HepG2 (cell line): ENCODE data around the gene ARL10. TPM values are rescaled to one million over a fixed set of nuclear protein-coding genes. Genes with fewer than 3 reads are reported as not detected.
A peak's percentile ranks its signal among the peaks of the same experiment; 100 is the strongest.

ENCODE experiments used
- GABPB1 ChIP-seq: IDR thresholded peaks from 2 replicates; pipeline ENCODE4 v1.6.1; 2016; ENCODE audit warnings: mild to moderate bottlenecking, missing genetic modification reagents, moderate library complexity, missing compliant biosample characterization
- IRX3 ChIP-seq: sonication (generic); formaldehyde crosslinking; IDR thresholded peaks from 2 replicates; pipeline ENCODE4 v1.8.1; 2023; ENCODE audit warnings: mild to moderate bottlenecking, low read depth, missing genetic modification reagents, borderline replicate concordance
- MXD4 ChIP-seq: IDR thresholded peaks from 2 replicates; pipeline ENCODE4 v1.6.1; 2016; ENCODE audit warnings: mild to moderate bottlenecking, missing biosample characterization, missing genetic modification reagents
- NAIF1 ChIP-seq: sonication (generic); formaldehyde crosslinking; IDR thresholded peaks from 2 replicates; pipeline ENCODE4 v1.5.0; 2020; ENCODE audit warnings: mild to moderate bottlenecking, missing genetic modification reagents, borderline replicate concordance
- NFKB2 ChIP-seq: sonication (generic); formaldehyde crosslinking; IDR thresholded peaks from 2 replicates; pipeline ENCODE4 v1.4.0; 2020; ENCODE audit warnings: missing genetic modification reagents, borderline replicate concordance
- PHF5A ChIP-seq: IDR thresholded peaks from one replicate; pipeline ENCODE4 v1.6.1; 2018; ENCODE audit warnings: low read depth, missing genetic modification reagents; ENCODE audit not compliant: unreplicated experiment
- RCOR2 ChIP-seq: IDR thresholded peaks from 2 replicates; pipeline ENCODE4 v1.6.1; 2016; ENCODE audit warnings: missing biosample characterization, missing genetic modification reagents
- RFXAP ChIP-seq: sonication (generic); formaldehyde crosslinking; IDR thresholded peaks from 2 replicates; pipeline ENCODE4 v1.4.0; 2020; ENCODE audit warnings: missing genetic modification reagents, borderline replicate concordance
- RNF2 ChIP-seq: fragments of 450-650 bp; conservative IDR thresholded peaks from 2 replicates; pipeline ENCODE4 v1.6.1; 2016; ENCODE audit warnings: low read depth
- TRIM24 ChIP-seq: sonication (generic); formaldehyde crosslinking; IDR thresholded peaks from 2 replicates; pipeline ENCODE4 v1.8.0; 2022; ENCODE audit warnings: mild to moderate bottlenecking, missing genetic modification reagents
- ZBTB38 ChIP-seq: sonication (generic); formaldehyde crosslinking; IDR thresholded peaks from 2 replicates; pipeline ENCODE4 v1.5.1; 2020; ENCODE audit warnings: mild to moderate bottlenecking, missing genetic modification reagents
- ZNF143 ChIP-seq: sonication (generic); formaldehyde crosslinking; IDR thresholded peaks from 2 replicates; pipeline ENCODE4 v1.4.0; 2020; ENCODE audit warnings: missing genetic modification reagents
- ZNF17 ChIP-seq: sonication (generic); formaldehyde crosslinking; IDR thresholded peaks from 2 replicates; pipeline ENCODE4 v1.5.0; 2020; ENCODE audit warnings: mild to moderate bottlenecking, missing genetic modification reagents
- ZNF839 ChIP-seq: sonication (generic); formaldehyde crosslinking; IDR thresholded peaks from 2 replicates; pipeline ENCODE4 v1.4.0; 2020; ENCODE audit warnings: missing genetic modification reagents, mild to moderate bottlenecking, borderline replicate concordance
- ZSCAN31 ChIP-seq: sonication (generic); formaldehyde crosslinking; IDR thresholded peaks from 2 replicates; pipeline ENCODE4 v1.5.0; 2020; ENCODE audit warnings: low read depth, mild to moderate bottlenecking, missing genetic modification reagents
- polyA plus RNA-seq, 8 experiments: library from polyadenylated mRNA; depleted of rRNA in 3 of 8; stranded (reverse) in 7 of 8; unstranded in 1 of 8; fragments of >200 nt; fragmentation: Illumina TruSeq in 4 of 8; extraction: Trizol in 4 of 8; gene quantifications; 2 replicates each; pipeline versions ENCODE4 v1.2.1 to v1.2.3, GENCODE V29; 2011 to 2016; ENCODE audit warnings: low read depth in 4 of 8, missing spikeins in 1 of 8, mixed read lengths in 1 of 8; ENCODE audit not compliant: insufficient read depth in 1 of 8
- total RNA-seq, 5 experiments: library from RNA; depleted of rRNA; stranded (reverse); fragments of >200 nt; fragmentation: Illumina TruSeq; extraction: Trizol; gene quantifications; 2 replicates each; pipeline ENCODE4 v1.2.3, GENCODE V29; 2016; ENCODE audit warnings: low read depth in 1 of 5
- TF ChIP-seq, protein P1 (sequence below): sonication (generic); formaldehyde crosslinking; IDR thresholded peaks from 2 replicates; pipeline ENCODE4 v1.9.0; 2021; ENCODE audit warnings: missing genetic modification reagents, borderline replicate concordance
- TF ChIP-seq, protein P2 (sequence below): sonication (generic); formaldehyde crosslinking; IDR thresholded peaks from 2 replicates; pipeline ENCODE4 v1.4.0; 2020; ENCODE audit warnings: missing genetic modification reagents
- TF ChIP-seq, protein P3 (sequence below): IDR thresholded peaks from 2 replicates; pipeline ENCODE4 v1.6.1; 2016; ENCODE audit warnings: low read depth
- TF ChIP-seq, protein P4 (sequence below): sonication (generic); formaldehyde crosslinking; IDR thresholded peaks from 2 replicates; pipeline ENCODE4 v1.5.0; 2020; ENCODE audit warnings: missing genetic modification reagents
- TF ChIP-seq, protein P5 (sequence below): sonication (generic); formaldehyde crosslinking; conservative IDR thresholded peaks from 2 replicates; pipeline ENCODE4 v1.4.0; 2020; ENCODE audit warnings: missing genetic modification reagents
- TF ChIP-seq, protein P6 (sequence below): sonication (generic); formaldehyde crosslinking; conservative IDR thresholded peaks from 2 replicates; pipeline ENCODE4 v1.8.0; 2022; ENCODE audit warnings: mild to moderate bottlenecking, moderate library complexity, missing genetic modification reagents

ARL10 gene
- total and polyA plus RNA-seq, 2 of the 13 experiments (the other 11 are each of a cell fraction or from before 2014, with no cell fraction given): 0.18 to 0.50 TPM

DNA sequence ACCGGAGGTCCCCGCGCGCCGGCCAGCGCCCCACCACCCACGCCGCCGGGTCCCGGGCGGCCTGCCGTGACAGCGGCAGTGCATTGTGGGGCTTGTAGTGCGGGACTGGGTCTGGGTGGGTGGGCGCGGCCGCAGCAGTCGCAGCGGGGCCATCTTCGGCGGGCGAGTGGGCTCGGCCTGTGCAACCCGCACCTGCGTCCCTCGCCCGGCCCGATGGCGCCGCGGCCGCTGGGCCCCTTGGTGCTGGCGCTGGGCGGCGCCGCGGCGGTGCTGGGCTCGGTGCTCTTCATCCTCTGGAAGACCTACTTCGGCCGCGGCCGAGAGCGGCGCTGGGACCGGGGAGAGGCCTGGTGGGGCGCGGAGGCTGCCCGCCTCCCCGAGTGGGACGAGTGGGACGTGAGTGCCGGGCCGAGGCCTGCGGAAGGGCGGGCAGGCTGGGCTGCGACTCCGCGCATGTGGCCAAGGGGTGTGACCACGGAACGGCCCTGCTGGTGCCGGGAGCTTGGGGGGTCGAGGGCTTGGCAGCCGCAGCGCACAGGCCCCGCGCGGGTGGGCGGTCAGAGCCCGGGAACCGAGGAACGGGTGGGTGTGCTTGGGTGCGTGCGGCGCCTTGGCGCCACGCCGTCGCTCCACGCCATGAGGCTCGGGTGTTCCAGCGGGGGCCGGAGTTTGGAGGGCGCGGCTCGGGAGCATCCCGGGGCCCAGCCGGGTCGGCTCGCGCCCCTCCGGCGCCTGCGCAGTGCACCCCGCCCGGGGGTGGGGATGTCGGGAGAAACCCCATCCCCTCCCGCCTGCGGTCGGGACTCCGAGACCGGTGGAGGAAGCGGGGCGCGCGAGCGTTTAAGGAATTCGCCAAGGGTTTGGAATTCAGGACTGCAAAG is at the start of gene ARL10 (continued):
- TF ChIP-seq, protein P1, sequence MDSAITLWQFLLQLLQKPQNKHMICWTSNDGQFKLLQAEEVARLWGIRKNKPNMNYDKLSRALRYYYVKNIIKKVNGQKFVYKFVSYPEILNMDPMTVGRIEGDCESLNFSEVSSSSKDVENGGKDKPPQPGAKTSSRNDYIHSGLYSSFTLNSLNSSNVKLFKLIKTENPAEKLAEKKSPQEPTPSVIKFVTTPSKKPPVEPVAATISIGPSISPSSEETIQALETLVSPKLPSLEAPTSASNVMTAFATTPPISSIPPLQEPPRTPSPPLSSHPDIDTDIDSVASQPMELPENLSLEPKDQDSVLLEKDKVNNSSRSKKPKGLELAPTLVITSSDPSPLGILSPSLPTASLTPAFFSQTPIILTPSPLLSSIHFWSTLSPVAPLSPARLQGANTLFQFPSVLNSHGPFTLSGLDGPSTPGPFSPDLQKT (CRISPR knock-in tag): no peak
- no peak for TF ChIP-seq IRX3 (CRISPR knock-in tag)
- TF ChIP-seq, protein P2, sequence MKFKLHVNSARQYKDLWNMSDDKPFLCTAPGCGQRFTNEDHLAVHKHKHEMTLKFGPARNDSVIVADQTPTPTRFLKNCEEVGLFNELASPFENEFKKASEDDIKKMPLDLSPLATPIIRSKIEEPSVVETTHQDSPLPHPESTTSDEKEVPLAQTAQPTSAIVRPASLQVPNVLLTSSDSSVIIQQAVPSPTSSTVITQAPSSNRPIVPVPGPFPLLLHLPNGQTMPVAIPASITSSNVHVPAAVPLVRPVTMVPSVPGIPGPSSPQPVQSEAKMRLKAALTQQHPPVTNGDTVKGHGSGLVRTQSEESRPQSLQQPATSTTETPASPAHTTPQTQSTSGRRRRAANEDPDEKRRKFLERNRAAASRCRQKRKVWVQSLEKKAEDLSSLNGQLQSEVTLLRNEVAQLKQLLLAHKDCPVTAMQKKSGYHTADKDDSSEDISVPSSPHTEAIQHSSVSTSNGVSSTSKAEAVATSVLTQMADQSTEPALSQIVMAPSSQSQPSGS (CRISPR knock-in tag): no peak
- TF ChIP-seq, protein P3, sequence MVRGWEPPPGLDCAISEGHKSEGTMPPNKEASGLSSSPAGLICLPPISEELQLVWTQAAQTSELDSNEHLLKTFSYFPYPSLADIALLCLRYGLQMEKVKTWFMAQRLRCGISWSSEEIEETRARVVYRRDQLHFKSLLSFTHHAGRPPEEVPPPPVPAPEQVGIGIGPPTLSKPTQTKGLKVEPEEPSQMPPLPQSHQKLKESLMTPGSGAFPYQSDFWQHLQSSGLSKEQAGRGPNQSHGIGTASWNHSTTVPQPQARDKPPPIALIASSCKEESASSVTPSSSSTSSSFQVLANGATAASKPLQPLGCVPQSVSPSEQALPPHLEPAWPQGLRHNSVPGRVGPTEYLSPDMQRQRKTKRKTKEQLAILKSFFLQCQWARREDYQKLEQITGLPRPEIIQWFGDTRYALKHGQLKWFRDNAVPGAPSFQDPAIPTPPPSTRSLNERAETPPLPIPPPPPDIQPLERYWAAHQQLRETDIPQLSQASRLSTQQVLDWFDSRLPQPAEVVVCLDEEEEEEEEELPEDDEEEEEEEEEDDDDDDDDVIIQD (CRISPR knock-in tag): no peak
- TF ChIP-seq, protein P4, sequence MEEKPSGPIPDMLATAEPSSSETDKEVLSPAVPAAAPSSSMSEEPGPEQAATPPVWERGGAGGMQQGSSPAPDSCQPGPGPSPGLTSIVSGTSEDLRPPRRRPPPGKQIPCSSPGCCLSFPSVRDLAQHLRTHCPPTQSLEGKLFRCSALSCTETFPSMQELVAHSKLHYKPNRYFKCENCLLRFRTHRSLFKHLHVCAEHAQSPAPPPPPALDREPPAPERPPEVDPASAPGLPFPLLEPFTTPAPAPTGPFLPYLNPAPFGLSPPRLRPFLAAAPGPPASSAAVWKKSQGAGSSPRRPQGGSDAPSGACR (CRISPR knock-in tag): no peak
- TF ChIP-seq RCOR2: no peak
- TF ChIP-seq ZBTB38: no peak
- no peak for TF ChIP-seq RFXAP
- TF ChIP-seq, protein P5, sequence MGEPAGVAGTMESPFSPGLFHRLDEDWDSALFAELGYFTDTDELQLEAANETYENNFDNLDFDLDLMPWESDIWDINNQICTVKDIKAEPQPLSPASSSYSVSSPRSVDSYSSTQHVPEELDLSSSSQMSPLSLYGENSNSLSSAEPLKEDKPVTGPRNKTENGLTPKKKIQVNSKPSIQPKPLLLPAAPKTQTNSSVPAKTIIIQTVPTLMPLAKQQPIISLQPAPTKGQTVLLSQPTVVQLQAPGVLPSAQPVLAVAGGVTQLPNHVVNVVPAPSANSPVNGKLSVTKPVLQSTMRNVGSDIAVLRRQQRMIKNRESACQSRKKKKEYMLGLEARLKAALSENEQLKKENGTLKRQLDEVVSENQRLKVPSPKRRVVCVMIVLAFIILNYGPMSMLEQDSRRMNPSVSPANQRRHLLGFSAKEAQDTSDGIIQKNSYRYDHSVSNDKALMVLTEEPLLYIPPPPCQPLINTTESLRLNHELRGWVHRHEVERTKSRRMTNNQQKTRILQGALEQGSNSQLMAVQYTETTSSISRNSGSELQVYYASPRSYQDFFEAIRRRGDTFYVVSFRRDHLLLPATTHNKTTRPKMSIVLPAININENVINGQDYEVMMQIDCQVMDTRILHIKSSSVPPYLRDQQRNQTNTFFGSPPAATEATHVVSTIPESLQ: no peak
- TF ChIP-seq GABPB1 (CRISPR knock-in tag): peak; percentile 32; the same call in 1 of the 2 replicates
- TF ChIP-seq ZNF143 (CRISPR knock-in tag): peak; percentile 74
- TF ChIP-seq ZSCAN31 (CRISPR knock-in tag): no peak
- no peak for TF ChIP-seq MXD4 (CRISPR knock-in tag)
- no peak for TF ChIP-seq TRIM24 (CRISPR knock-in tag)
- no peak for TF ChIP-seq NAIF1 (CRISPR knock-in tag)
- no peak for TF ChIP-seq PHF5A (CRISPR knock-in tag)
- no peak for TF ChIP-seq ZNF17
- TF ChIP-seq, protein P6, sequence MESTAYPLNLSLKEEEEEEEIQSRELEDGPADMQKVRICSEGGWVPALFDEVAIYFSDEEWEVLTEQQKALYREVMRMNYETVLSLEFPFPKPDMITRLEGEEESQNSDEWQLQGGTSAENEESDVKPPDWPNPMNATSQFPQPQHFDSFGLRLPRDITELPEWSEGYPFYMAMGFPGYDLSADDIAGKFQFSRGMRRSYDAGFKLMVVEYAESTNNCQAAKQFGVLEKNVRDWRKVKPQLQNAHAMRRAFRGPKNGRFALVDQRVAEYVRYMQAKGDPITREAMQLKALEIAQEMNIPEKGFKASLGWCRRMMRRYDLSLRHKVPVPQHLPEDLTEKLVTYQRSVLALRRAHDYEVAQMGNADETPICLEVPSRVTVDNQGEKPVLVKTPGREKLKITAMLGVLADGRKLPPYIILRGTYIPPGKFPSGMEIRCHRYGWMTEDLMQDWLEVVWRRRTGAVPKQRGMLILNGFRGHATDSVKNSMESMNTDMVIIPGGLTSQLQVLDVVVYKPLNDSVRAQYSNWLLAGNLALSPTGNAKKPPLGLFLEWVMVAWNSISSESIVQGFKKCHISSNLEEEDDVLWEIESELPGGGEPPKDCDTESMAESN (CRISPR knock-in tag): no peak
- TF ChIP-seq RNF2: no peak
- 0 out of 2 replicates have a peak, but pooled peaks have one; percentile 25 for TF ChIP-seq NFKB2 (CRISPR knock-in tag)
- no peak for TF ChIP-seq ZNF839
